ENCODE results near the gene OR6C6. TPM values are rescaled to one million over a fixed set of nuclear protein-coding genes. Genes with fewer than 3 reads are reported as not detected.

The OR6C6 gene
- total RNA-seq (2021; ENCODE audit: unreplicated experiment) (not detected), Bru-seq, nascent RNA (not detected), BruChase-seq, experiment 1, labeled RNA remaining after a 2-hour chase (not detected), BruChase-seq, experiment 2, labeled RNA remaining after a 6-hour chase (not detected)
- polyA plus RNA-seq (2012; ENCODE audit: insufficient read length): not detected
- long read RNA-seq: 0 reads

DNA sequence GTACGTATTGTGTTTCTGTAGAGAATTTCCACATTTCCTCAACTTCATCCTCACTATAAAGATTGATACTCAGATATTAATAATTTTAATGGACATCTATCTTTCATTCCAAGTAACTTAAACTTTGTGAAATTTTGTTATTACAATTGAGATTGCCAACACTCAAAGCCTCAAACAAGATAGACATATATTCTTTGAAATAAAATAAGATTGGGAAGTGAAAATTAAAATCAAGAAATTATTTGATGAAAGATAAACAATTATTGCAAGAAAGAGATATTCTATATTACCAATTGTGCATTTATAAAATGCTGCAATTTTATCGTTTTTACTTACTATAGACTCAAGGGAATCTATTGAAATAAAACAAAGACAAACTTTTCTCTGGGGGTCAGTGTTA is at the start of gene OR6C6:
OR6C6 (minus strand) TSS at position 101 of the 400 bp plus-strand sequence. CDS start 1,337 bp downstream, outside the sequence.
- ChIA-PET POLR2A (no interaction called here), CTCF (no interaction called here)
- intact Hi-C loops (cut with micrococcal nuclease; ENCODE audit: unreplicated experiment) (no loop called here), in situ Hi-C loops (cut with HindIII; ENCODE audit: low pct_unique_long_range_greater_than_20kb, low sequenced_read_pairs) (no loop called here)
- Histone ChIP-seq H3K27ac (ENCODE audit: low read length) (no peak within 1 kb of the TSS), H3K9me3 (ENCODE audit: control insufficient read depth, insufficient read depth, low read depth, low read length) (no peaks in the 10 kb centered on the region), H3K4me3 (ENCODE audit: low read depth in 2 of 2, low read length in 2 of 2) (no peak within 1 kb of the TSS), H3K36me3 (ENCODE audit: control insufficient read depth, insufficient read depth, low read length) (no peaks in the 10 kb centered on the region), H3K4me1 (ENCODE audit: control insufficient read depth, insufficient read depth, low read length) (no peaks in the 10 kb centered on the region), H3K27me3 (ENCODE audit: control insufficient read depth, insufficient read depth, low read length) (no peaks in the 10 kb centered on the region; the same call in 1 of the 2 replicates)
- no peak for TF ChIP-seq SIN3A (IDR thresholded peaks at IDR 0.05; ENCODE audit: borderline replicate concordance, insufficient read depth, low read depth, low read length)
- no peak for TF ChIP-seq TCF7L2 (IDR thresholded peaks at IDR 0.05; ENCODE audit: low read depth, low read length)
- no peak for TF ChIP-seq POLR2AphosphoS5 (IDR thresholded peaks at IDR 0.05; ENCODE audit: low read depth, low read length)
- TF ChIP-seq, protein P1, sequence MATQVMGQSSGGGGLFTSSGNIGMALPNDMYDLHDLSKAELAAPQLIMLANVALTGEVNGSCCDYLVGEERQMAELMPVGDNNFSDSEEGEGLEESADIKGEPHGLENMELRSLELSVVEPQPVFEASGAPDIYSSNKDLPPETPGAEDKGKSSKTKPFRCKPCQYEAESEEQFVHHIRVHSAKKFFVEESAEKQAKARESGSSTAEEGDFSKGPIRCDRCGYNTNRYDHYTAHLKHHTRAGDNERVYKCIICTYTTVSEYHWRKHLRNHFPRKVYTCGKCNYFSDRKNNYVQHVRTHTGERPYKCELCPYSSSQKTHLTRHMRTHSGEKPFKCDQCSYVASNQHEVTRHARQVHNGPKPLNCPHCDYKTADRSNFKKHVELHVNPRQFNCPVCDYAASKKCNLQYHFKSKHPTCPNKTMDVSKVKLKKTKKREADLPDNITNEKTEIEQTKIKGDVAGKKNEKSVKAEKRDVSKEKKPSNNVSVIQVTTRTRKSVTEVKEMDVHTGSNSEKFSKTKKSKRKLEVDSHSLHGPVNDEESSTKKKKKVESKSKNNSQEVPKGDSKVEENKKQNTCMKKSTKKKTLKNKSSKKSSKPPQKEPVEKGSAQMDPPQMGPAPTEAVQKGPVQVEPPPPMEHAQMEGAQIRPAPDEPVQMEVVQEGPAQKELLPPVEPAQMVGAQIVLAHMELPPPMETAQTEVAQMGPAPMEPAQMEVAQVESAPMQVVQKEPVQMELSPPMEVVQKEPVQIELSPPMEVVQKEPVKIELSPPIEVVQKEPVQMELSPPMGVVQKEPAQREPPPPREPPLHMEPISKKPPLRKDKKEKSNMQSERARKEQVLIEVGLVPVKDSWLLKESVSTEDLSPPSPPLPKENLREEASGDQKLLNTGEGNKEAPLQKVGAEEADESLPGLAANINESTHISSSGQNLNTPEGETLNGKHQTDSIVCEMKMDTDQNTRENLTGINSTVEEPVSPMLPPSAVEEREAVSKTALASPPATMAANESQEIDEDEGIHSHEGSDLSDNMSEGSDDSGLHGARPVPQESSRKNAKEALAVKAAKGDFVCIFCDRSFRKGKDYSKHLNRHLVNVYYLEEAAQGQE (IDR thresholded peaks at IDR 0.05; ENCODE audit: insufficient read depth in 1 of 2, low read depth in 2 of 2, low read length in 1 of 2): no peak
- TF ChIP-seq, protein P2, sequence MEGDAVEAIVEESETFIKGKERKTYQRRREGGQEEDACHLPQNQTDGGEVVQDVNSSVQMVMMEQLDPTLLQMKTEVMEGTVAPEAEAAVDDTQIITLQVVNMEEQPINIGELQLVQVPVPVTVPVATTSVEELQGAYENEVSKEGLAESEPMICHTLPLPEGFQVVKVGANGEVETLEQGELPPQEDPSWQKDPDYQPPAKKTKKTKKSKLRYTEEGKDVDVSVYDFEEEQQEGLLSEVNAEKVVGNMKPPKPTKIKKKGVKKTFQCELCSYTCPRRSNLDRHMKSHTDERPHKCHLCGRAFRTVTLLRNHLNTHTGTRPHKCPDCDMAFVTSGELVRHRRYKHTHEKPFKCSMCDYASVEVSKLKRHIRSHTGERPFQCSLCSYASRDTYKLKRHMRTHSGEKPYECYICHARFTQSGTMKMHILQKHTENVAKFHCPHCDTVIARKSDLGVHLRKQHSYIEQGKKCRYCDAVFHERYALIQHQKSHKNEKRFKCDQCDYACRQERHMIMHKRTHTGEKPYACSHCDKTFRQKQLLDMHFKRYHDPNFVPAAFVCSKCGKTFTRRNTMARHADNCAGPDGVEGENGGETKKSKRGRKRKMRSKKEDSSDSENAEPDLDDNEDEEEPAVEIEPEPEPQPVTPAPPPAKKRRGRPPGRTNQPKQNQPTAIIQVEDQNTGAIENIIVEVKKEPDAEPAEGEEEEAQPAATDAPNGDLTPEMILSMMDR (IDR thresholded peaks at IDR 0.05): no peak
- BruUV-seq (replicated peaks): no TSS peak
- DNase-seq (ENCODE audit: low read depth, low spot score): no peak
- no peak for ATAC-seq

DNA sequence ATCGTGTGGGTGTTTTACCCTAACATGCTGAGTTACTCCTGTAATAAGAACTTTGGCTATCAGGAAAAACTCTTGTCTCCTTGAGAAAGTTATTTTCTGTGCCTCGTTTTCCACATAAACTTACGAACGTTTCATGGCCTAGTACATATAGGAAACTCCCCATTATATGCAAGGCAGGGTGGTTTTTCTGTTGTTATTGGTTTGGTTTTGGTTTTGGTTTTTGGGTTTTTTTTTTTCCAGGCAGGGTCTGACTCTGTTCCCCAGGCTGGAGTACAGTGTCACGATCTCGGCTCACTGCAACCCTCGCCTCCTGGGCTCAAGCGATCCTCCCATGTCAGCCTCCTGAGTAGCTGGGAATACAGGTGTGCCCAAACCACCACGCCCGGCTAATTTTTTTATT is 39.6 kb upstream of the OR6C6 start:
- no peak for ATAC-seq
- CTCF ChIA-PET: no interaction called here

More for the DNA sequence above, 39.6 kb upstream of the OR6C6 start:
- no peaks in the 10 kb centered on the region; the same call in 1 of the 2 replicates for H3K27me3 ChIP-seq (ENCODE audit: control insufficient read depth, insufficient read depth, low read length)
- POLR2A ChIA-PET: no interaction called here
- no peaks in the 10 kb centered on the region for H3K9me3 ChIP-seq (ENCODE audit: control insufficient read depth, insufficient read depth, low read depth, low read length)
- BruUV-seq (replicated peaks): no TSS peak
- H3K36me3 ChIP-seq (ENCODE audit: control insufficient read depth, insufficient read depth, low read length): no peaks in the 10 kb centered on the region
- H3K4me3 ChIP-seq (ENCODE audit: low read depth in 2 of 2, low read length in 2 of 2): no peak overlapping the region
- TF ChIP-seq POLR2AphosphoS5 (IDR thresholded peaks at IDR 0.05; ENCODE audit: low read depth, low read length) (no peak), SIN3A (IDR thresholded peaks at IDR 0.05; ENCODE audit: borderline replicate concordance, insufficient read depth, low read depth, low read length) (no peak), TCF7L2 (IDR thresholded peaks at IDR 0.05; ENCODE audit: low read depth, low read length) (no peak)
- TF ChIP-seq, protein P2 (IDR thresholded peaks at IDR 0.05): no peak
- TF ChIP-seq, protein P1 (IDR thresholded peaks at IDR 0.05; ENCODE audit: insufficient read depth in 1 of 2, low read depth in 2 of 2, low read length in 1 of 2): no peak
- intact Hi-C loops (cut with micrococcal nuclease; ENCODE audit: unreplicated experiment): no loop called here
- no peak for DNase-seq (ENCODE audit: low read depth, low spot score)
- no peak overlapping the region for H3K27ac ChIP-seq (ENCODE audit: low read length)
- H3K4me1 ChIP-seq (ENCODE audit: control insufficient read depth, insufficient read depth, low read length): no peaks in the 10 kb centered on the region
- in situ Hi-C loops (cut with HindIII; ENCODE audit: low pct_unique_long_range_greater_than_20kb, low sequenced_read_pairs): no loop called here
